HG02938 (cell line): Measurements from ENCODE around the gene SLC9A6.
"Not testable (repeated sequence)": the region's sequence is repeated elsewhere in the genome, so short reads cannot be mapped to it uniquely, and the experiment has no call there.

ENCODE experiments used
- ATAC-seq: cut with Tn5 transposase; IDR thresholded peaks from one replicate; pipeline ENCODE4 v1.9.1; 2021; ENCODE audit warnings: mild to moderate bottlenecking, moderate library complexity; ENCODE audit not compliant: unreplicated experiment

SLC9A6 gene

GRCh38 chrX:136061286-136061685 is 76.1 kb downstream of the SLC9A6 start:
- no peak for ATAC-seq

GRCh38 chrX:136061696-136062095 is 76.5 kb downstream of the SLC9A6 start:
- no peak for ATAC-seq

GRCh38 chrX:136063340-136064079 is 78.3 kb downstream of the SLC9A6 start:
- ATAC-seq = no peak

DNA sequence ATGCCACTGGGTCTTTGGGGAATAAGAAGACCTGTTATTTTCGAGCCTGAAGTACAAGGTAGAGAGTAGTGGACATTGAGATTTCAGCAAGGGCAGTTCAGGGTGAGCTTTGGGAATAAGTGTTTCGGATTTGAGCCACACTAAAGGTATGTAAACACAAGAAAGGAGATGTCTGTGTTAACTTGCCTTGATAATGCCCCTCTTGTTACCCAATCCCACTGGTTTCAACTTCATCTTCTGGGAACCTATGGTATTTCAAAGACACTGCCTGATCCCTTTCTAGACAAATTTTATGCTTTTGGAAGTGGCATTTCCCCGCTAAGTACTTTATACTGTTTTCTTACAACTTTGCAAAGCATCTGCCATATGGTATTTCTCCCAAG is 79.4 kb downstream of the SLC9A6 start:
- no peak for ATAC-seq

DNA sequence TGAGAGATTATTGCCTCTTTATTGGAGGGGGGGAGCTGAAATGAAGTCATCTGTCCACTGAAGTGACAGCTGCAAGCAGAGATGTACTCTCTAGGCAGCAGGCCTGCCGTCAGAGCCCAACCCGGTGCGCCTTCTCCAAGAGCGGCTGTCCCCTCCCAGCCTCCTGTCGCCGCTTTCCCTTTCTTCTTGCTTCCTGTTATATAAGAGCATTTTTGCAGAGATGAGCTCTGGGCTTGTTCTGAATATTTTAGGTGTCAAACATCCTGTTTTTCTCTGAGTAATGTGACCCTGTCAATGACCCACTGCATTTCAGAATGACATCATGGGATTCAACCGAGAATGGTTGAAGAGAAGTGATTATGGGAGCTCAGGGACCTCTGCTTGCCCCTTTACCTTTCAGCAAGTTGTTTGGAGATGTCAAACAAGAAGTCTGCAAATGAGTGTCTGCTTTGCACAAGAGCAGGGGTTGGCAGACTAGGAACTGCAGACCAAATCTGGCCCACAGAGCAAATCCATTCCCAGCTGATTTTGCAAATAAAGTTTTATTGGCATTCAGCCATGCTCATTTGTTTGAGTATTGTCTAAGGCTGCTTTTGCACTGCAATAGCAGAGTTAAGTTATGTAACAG is 79.9 kb downstream of the SLC9A6 start:
- ATAC-seq = no peak

DNA sequence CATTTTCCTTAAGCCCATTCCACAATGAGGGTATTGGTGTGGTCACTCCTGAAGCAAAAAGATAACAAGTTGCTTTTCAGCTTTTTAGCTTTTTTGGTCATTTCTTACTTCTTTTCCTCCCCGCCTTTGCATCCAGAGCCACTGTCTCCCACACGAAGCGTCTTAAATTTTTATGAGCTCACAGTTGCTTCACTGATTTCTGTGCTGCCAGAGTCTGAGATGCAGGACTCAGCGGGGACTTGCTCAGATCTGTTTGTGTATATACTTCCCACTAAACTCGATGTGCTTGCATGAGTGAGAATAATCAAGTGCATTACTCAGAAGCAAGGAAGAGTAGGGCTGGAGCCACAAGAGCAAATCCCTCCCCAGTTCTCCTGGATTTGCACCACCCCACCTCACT is 81.9 kb downstream of the SLC9A6 start:
- ATAC-seq = no peak

DNA sequence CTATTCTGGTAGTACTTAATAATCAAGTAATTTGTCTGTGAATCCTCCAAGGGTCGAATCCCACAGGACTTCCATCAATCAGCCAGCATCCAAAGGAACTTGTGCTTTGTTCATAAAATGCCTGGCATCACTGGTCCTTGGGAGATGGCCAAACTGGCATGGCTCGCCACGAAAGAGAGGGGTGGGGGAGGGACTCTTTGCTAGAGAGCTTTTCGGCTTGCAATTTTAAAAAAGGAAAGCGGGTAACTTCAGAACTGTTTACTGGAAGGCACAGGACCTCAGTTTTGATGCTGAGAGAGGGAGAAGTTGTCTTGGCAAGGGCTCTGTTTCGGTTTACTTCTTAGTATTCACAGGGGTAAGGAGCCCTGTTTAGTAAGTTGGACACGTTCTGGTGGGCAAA is 82.7 kb downstream of the SLC9A6 start:
- no peak for ATAC-seq

DNA sequence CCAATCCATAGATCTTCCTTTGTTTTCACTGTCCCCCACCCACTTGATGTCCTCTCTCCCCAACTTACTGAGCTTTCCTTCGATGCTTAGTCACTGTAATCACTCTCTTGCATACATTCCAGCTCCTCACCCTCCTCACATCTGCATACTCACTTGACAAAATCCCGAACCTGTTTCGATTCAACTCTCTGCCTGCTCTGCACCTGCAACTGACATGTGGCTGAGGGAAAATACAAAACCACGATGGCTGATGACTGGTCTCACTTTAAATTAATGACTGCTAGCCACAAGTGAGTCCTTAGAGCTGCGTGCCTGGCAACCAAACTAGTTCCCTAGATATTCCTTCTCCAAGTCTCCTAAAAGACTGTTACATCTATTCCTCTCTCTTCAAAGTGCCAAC is 91.7 kb downstream of the SLC9A6 start:
- no peak for ATAC-seq

DNA sequence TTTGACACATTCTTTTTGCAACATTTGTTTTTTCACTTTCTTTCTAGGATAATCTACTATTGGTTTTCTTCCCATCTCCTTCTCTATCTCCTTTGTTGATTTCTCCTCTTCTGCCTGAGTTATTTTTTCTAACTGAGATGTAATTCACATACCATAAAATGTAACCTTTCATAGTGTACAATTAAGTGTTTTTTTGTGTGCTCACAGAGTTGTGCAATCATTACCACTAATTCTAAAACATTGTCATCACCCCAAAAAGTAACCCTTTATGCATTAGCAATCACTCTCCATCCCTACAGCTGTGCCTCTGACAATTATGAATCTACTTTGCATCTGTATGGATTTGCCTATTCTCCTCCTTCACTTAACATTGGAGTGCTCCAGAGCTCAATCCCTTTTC is 95.5 kb downstream of the SLC9A6 start:
- ATAC-seq = no peak

DNA sequence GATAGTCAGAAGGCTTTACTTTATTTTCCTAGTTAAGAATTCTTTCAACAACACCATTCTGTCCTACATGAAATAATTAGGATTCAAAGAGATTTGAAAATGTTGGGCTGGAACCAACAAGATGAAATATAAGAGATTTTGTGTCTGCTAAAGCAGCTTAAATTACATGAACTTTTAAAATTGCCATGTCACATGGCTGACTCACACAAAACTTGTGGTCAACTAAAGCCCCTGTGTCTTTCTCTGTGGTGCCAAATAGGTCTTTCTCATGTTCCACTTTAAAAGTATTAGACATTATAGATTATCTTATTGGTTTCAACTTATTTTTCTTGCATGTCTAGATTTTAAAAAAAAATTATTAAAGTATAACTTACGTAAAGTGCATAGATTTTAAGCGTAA is 101.3 kb downstream of the SLC9A6 start:
- no peak for ATAC-seq

- ATAC-seq = not testable (repeated sequence)
Observed at GRCh38 chrX:136091898-136092297, 106.7 kb downstream of the SLC9A6 start.

- no peak for ATAC-seq
Observed at GRCh38 chrX:136094962-136095361, 109.7 kb downstream of the SLC9A6 start.
